NCI-H345 treated with DMSO at 0.1 percent for 48 hours (cell line): ENCODE data around the gene PLEKHJ1.
A peak's percentile ranks its signal among the peaks of the same experiment; 100 is the strongest.

Source experiments
- DNase-seq: peaks from one replicate; lab custom pipeline; 2025; ENCODE audit not compliant: unreplicated experiment; lab: John Stamatoyannopoulos, UW

Gene PLEKHJ1

GRCh38 chr19:2237051-2237868 lies 1.1 kb upstream of the PLEKHJ1 start:
- no peak for DNase-seq

GRCh38 chr19:2236064-2236313 lies 140 bp downstream of the PLEKHJ1 start:
- DNase-seq = no peak

GRCh38 chr19:2235381-2236063 lies 607 bp downstream of the PLEKHJ1 start:
- peak; percentile 87 for DNase-seq

- DNase-seq = no peak
Observed at GRCh38 chr19:2234996-2235380, 1.1 kb downstream of the PLEKHJ1 start.

- no peak for DNase-seq
Observed at GRCh38 chr19:2233601-2234280, 2.4 kb downstream of the PLEKHJ1 start.

GRCh38 chr19:2232286-2233151 lies 3.6 kb downstream of the PLEKHJ1 start:
- no peak for DNase-seq

GRCh38 chr19:2231621-2232221 lies 4.4 kb downstream of the PLEKHJ1 start:
- no peak for DNase-seq

GRCh38 chr19:2230807-2231533 lies 5.2 kb downstream of the PLEKHJ1 start:
- DNase-seq = no peak

GRCh38 chr19:2230033-2230531 lies 6.0 kb downstream of the PLEKHJ1 start:
- DNase-seq = no peak

- DNase-seq = no peak
Observed at GRCh38 chr19:2229103-2230032, 6.8 kb downstream of the PLEKHJ1 start.

- DNase-seq = no peak
Observed at GRCh38 chr19:2228157-2229030, 7.7 kb downstream of the PLEKHJ1 start.

- no peak for DNase-seq
Observed at GRCh38 chr19:2227415-2228156, 8.5 kb downstream of the PLEKHJ1 start.

GRCh38 chr19:2226840-2227360 lies 9.2 kb downstream of the PLEKHJ1 start:
- DNase-seq = no peak

GRCh38 chr19:2226051-2226839 lies 9.9 kb downstream of the PLEKHJ1 start:
- DNase-seq = no peak

GRCh38 chr19:2225415-2226050 lies 10.6 kb downstream of the PLEKHJ1 start:
- DNase-seq = no peak
